ENCODE results near the gene GPC3.

The GPC3 gene

DNA sequence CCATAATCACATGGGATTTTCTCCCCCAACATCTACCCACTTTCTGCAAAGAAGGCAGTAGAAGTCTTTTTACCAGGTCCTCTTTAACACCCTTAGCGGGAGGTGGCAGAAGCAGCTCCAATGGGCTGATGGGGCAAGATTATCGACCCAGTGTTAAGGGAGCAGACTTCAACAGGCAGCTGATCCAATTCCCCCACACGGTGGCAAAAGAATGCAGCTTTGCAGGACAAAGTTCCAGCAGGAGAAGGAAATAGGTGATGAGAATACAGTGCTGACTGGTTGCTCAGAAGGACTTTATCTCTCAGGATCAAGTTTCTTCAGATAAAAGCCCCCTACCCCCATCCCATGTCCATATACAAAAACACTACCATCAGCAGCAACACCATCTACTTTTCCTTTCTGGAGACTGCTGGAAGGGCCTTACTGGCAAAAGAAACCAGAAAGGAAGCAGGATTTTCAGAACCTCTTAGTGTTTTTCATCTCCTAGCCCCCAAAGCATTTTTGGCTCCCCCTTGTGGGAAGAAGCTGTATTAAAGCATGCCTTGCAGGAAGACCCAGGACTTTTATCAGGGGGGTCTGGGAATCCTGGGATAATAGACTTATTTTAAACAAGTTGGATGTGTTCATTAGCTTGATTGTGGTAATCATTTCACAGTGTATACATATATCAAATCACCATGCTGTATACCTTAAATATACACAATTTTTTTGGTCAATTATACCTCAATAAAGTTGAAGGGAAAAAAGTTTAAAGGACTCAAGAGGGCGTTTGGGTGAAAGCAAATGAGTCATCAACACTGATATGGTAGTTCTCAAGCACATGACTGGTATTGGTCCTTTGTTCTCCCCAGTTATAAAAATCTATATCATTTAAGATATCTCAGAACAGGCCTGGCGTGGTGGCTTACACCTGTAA, 146.4 kb downstream of the GPC3 start:
- peak; percentile 13 for DNase-seq (ENCODE audit: low read depth)
- H3K4me3 ChIP-seq (ENCODE audit: low read length), result no peak overlapping the region

DNA sequence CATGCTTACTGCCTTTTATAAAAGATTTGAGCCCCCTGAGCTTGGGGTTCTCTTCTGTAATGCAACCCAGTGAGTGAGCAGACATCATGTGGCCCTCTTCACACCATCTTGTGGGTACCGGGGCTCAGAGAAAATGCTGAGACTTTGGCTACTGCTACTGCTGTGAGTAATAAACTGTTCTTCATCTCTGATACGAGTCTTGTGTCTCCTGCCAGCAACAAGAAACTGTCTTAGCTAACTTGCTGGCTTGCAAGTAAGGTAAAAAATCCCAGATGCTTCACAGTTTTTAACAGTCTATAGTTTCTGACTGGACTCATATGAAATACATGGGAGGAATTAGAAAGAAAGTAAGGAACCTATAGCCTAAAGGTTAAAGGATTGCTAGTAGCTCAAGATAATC, 148.3 kb downstream of the GPC3 start:
- DNase-seq (ENCODE audit: low read depth), result no peak
- TF ChIP-seq, protein P1, sequence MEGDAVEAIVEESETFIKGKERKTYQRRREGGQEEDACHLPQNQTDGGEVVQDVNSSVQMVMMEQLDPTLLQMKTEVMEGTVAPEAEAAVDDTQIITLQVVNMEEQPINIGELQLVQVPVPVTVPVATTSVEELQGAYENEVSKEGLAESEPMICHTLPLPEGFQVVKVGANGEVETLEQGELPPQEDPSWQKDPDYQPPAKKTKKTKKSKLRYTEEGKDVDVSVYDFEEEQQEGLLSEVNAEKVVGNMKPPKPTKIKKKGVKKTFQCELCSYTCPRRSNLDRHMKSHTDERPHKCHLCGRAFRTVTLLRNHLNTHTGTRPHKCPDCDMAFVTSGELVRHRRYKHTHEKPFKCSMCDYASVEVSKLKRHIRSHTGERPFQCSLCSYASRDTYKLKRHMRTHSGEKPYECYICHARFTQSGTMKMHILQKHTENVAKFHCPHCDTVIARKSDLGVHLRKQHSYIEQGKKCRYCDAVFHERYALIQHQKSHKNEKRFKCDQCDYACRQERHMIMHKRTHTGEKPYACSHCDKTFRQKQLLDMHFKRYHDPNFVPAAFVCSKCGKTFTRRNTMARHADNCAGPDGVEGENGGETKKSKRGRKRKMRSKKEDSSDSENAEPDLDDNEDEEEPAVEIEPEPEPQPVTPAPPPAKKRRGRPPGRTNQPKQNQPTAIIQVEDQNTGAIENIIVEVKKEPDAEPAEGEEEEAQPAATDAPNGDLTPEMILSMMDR (conservative IDR thresholded peaks at IDR 0.05; ENCODE audit: low read length), result no peak
- H3K4me3 ChIP-seq (ENCODE audit: low read length), result no peak overlapping the region

More for the DNA sequence above, 146.4 kb downstream of the GPC3 start:
- TF ChIP-seq, protein P1 (conservative IDR thresholded peaks at IDR 0.05; ENCODE audit: low read length), result peak; percentile 62

DNA sequence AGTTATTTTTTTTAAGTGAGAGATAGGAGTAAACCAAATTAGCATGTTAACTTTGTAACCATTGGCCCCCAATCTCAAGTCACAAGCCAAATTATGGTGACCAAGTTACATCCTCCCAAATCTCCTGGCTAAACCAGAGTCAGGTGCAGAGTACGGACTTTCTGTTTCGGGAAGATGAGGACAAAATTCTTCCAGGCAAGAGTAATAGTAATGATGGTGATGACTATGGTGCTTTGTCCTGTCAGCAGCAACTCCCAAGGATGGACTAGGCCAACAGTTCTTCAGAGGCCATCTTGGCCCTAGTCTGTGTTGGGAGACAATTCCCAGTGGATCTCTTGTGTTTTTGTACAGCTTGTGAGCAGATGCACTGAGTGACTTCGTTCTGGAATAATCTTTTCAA, 148.8 kb downstream of the GPC3 start:
- no peak for DNase-seq (ENCODE audit: low read depth)
- H3K4me3 ChIP-seq (ENCODE audit: low read length), result no peak overlapping the region
- TF ChIP-seq, protein P1 (conservative IDR thresholded peaks at IDR 0.05; ENCODE audit: low read length), result no peak

DNA sequence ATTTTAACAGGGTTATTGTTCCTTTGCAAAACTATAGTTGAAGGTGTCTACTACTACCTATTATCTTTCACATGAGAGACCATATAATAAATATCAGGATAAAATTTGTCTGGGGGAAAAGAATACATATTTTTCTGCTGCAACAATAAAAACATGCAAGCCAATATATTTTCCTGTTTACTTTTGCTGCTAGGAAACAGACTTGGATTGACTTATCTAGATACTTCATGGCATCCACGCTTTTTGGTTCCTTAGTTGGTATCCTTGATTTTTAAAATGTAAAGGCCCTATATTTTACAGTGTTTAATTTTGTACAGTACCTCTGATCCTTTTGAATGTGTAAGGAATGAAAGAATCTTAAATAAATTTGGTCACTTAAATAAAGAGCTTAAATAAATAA, 150.6 kb downstream of the GPC3 start:
- TF ChIP-seq, protein P1 (conservative IDR thresholded peaks at IDR 0.05; ENCODE audit: low read length), result no peak
- no peak for DNase-seq (ENCODE audit: low read depth)
- no peak overlapping the region for H3K4me3 ChIP-seq (ENCODE audit: low read length)

DNA sequence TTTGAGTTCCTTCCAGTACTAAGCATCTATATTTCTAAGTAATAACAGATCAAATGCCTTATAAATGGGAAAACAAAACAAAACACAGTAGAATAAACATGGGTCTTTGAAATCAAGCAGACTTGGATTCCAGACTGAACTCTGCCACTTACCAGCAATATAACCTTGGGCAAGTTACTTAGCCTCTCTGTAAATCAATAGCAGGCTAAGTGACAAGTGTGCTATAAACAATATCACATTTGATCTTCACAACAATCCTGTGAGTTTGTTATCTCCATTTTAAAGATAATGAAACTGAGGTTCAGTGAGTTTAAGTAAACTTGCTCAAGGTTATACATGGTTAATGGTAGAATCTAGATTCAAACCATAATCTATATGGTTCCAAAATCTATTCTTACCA, 165.8 kb downstream of the GPC3 start:
- TF ChIP-seq, protein P1 (conservative IDR thresholded peaks at IDR 0.05; ENCODE audit: low read length), result no peak
- H3K4me3 ChIP-seq (ENCODE audit: low read length), result no peak overlapping the region
- no peak for DNase-seq (ENCODE audit: low read depth)

DNA sequence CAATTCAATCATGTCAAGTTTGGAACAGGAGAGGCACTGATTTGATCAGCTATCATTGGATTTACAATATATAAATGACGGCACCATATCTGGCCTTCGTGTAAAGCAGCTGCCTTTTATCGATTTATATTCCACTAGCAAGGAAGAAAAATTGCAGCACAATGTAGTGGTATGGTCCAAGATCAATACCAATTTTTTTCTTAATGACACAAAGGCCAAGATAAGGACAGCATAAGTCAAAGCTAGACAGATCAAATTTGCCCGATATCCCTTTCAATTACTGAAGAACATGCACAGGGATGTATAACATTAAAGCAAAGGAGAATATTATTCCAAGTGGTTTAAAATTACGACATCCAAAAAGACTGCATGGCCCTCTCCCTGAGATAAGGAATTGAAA, 167.4 kb downstream of the GPC3 start:
- TF ChIP-seq, protein P1 (conservative IDR thresholded peaks at IDR 0.05; ENCODE audit: low read length), result no peak
- no peak for DNase-seq (ENCODE audit: low read depth)
- no peak overlapping the region for H3K4me3 ChIP-seq (ENCODE audit: low read length)

DNA sequence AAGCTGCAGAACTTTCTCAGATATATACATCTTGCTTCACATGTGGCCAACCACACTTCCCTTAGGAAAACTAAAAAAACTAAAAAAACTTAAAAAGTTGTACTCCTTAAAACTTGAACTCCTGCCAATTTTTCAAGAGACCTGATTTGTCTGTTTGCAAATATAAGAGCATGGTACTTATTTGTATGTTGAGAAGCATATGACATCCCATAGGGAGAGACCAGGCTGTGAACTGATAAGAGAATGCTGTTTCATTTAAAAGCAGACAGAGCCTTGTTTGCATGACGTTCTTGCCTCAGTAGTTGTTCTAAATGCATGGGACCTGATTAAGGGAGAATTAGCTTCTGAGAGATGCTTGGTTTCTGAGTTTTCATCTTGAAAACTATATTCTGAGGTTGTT, 169.9 kb downstream of the GPC3 start:
- TF ChIP-seq, protein P1 (conservative IDR thresholded peaks at IDR 0.05; ENCODE audit: low read length), result no peak
- H3K4me3 ChIP-seq (ENCODE audit: low read length), result no peak overlapping the region

More for the DNA sequence above, 169.9 kb downstream of the GPC3 start:
- no peak for DNase-seq (ENCODE audit: low read depth)
